Erythroblast (primary cell): ENCODE measurements around the gene TNN.
"Not testable (repeated sequence)": the region's sequence is repeated elsewhere in the genome, so short reads cannot be mapped to it uniquely, and the experiment has no call there.

Source experiments
- DNase-seq, 2 experiments: peaks; one replicate each; lab custom pipeline; 2025; lab: John Stamatoyannopoulos, UW
- GATA1 ChIP-seq: IDR thresholded peaks from 2 replicates; pipeline ENCODE4 v1.6.1; 2011; ENCODE audit warnings: low read depth, mild to moderate bottlenecking, control low read depth, low read length, moderate library complexity
- POLR2A ChIP-seq: IDR thresholded peaks from 2 replicates; pipeline ENCODE4 v1.6.1; 2011; ENCODE audit warnings: mild to moderate bottlenecking, low read length

TNN gene

DNA sequence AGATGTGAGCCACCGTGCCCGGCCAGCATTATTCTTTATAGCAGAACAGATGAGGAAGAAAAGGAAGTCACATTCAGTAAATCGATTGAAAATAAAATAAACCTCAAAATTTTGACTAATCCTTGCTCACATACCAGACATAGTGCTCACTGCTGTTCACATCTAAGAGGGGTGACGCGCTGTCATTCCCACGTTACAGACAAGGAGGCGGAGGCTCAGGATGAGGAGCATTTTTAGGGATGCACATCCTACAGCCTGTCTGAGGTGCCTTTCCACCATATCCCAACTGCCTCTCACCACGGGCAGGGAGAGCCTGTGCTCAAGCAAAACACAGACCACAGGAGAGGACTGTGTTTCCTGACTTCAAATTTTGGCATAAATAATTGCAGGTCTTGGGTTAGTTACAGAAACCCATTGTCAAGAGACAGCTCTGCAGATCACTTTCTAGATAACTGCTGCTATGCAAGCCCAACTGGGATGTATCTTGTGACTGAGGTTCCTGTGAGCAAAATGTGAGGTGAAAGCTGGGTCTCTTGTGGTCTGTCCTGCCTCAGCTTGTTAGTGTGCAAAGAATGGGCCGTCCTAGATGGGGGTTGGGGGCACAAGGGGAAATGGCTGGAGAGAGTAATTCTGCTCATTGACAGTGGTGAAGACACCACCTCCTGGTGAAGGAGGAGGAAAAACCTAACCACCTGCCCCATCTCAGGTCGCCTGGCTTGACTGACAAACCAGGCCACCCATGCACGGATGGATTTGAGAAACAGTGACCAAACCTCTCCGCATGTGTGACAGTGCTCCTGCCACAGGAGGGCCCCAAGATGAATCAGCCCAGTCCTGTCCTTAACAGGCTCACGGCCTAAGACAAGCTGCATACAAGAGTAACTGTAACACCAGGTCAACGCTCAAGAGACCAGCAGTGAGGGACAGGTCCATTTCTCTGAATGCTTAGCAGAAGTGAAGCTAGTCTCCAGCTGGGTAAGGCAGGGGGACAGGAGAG lies 8.2 kb downstream of the TNN start:
- TF ChIP-seq POLR2A (no peak), GATA1 (no peak)
- DNase-seq: no peak

DNA sequence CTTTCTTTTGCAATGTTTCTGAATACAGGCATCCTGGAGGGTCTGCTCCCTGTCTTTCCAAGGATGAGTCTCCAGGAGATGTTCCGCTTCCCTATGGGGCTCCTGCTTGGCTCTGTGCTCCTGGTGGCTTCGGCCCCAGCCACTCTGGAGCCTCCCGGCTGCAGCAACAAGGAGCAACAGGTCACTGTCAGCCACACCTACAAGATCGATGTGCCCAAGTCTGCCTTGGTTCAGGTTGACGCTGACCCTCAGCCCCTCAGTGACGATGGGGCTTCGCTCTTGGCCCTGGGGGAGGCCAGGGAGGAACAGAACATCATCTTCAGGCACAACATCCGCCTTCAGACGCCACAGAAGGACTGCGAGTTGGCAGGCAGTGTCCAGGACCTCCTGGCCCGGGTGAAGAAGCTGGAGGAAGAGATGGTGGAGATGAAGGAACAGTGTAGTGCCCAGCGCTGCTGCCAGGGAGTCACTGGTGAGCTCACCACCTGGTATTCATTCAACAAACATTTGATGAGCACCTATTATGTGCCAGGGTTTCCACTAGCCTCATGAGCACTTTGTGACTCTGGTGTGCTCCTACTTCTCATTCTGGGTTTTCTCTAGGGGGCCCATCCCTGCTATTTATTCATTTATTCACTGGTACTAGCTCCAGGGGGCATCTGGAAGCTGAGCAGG lies 9.9 kb downstream of the TNN start:
- DNase-seq: no peak
- TF ChIP-seq POLR2A: no peak
- no peak for TF ChIP-seq GATA1

DNA sequence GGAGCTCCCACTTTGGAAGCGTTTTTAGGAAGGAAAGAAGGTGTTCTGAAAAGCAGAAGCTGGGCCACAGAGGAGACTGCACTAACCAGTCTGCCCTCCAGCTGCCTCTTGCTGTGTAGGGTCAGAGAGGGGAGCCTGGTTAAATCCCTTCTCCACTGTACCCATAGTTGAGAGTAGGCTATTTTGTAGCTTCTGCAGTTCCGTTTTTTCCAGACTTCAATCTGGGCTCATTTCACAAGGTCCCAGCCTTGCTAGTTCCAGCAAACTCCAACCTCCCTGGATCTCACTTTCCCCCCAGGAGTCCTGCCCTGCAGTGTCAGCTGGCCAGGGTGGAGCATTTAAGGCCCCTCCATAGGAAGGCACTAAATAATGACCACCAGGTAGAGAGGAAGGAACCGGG lies 11.0 kb downstream of the TNN start:
- TF ChIP-seq GATA1: no peak
- no peak for TF ChIP-seq POLR2A
- DNase-seq: no peak

DNA sequence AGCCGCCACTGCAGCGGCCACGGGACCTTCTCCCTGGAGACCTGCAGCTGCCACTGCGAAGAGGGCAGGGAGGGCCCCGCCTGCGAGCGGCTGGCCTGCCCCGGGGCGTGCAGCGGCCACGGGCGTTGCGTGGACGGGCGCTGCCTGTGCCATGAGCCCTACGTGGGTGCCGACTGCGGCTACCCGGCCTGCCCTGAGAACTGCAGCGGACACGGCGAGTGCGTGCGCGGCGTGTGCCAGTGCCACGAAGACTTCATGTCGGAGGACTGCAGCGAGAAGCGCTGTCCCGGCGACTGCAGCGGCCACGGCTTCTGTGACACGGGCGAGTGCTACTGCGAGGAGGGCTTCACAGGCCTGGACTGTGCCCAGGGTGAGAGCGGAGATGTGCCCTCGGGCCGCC lies 11.7 kb downstream of the TNN start:
- TF ChIP-seq POLR2A: no peak
- TF ChIP-seq GATA1: no peak
- DNase-seq: no peak

DNA sequence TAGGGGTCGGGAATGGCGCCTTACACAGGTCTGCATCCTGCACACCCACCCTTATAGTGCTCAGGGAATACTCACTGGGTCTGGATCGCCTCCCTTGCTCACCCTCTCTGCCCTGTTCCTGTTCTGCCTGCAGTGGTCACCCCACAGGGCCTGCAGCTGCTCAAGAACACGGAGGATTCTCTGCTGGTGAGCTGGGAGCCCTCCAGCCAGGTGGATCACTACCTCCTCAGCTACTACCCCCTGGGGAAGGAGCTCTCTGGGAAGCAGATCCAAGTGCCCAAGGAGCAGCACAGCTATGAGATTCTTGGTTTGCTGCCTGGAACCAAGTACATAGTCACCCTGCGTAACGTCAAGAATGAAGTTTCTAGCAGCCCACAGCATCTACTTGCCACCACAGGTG lies 12.4 kb downstream of the TNN start:
- TF ChIP-seq POLR2A: no peak
- no peak for TF ChIP-seq GATA1
- DNase-seq: no peak

DNA sequence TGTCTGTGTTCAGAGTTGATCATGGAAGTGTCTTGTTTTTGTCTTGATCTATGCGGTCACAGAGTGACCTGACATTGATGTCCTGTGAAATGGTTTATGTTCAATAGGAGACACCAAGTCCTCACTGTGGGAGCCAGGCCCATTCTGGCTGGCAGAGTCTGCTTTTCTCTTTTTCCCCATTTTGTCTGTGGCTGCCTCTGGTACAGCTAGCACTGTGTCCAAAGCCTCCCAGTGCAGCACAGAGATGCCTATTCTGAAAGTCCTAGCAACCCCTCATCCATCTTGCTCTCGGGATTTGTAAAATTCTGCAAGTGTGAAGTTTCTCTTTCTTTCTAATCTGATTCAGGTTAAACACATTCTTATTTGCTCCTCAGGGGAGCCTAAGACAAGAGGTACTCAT lies 14.3 kb downstream of the TNN start:
- no peak for DNase-seq
- TF ChIP-seq POLR2A (no peak), GATA1 (no peak)

DNA sequence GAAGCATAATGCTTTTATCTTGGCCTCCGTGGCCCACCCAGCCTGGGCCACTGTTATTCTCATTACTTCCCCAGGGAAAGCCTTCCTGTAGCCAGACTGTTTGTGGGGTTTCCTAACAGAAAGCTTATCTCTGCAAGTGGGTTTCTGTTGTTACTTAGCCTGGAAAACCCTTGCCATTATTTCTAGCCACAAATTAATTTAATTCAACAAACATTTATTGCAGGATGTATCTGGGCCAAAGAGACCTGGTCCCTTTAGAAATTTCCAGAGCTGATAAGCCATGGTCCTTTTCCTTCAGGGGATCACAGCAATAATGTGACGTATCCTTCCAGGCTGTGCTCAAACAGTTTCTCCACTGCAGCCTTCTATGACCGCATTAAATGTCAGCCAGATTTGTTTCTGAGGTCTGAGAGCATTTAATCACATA lies 20.9 kb downstream of the TNN start:
- TF ChIP-seq GATA1 (no peak), POLR2A (no peak)

DNA sequence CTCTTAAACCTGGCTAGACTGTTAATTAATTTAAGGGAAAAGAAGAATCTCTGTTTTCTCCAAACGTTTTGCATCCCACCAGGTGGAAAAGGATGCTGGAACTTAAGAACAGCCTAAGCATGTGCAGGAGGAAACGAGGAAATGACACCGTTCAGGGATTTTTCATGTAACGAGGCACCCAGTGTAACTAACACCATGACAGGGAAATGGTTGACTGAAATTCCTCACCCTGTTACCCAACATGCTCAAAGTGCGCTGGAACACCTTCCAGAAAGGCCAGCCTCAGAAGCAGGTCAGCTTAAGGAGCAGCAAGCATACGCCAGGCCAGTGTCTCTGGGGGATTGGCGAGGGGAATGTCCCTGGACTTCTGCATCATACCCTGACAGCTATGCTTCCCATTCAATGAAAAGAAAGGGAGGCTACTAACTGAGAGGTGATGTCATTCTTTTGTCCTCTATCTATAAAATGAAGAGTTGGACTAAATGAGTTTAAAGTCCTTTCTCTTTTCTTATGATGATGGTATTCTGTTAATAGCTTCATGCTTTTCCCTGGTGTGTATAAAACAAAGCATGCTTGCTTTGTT lies 21.6 kb downstream of the TNN start:
- TF ChIP-seq POLR2A (no peak), GATA1 (no peak)
- DNase-seq: no peak

More for the DNA sequence above, 20.9 kb downstream of the TNN start:
- DNase-seq: no peak

DNA sequence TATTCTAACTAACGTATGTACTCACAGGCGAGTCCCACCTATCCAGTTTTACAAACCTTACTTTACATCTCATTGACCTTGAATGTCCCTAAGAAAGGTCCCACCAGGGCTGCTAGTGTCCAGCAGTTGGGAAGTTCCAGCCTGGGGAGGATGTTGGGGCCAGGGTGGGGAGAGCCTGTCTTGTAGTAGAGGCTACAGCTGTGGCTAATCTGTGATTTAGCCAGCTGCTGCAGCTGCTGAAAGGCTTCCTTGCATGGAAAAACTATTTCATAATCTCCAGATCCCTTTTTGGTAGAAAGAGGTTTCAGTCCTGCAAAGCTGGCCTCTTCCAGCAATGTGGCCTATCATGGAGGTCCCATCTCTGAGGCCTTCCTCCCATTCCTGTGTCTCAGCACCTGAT lies 23.1 kb downstream of the TNN start:
- DNase-seq: no peak
- TF ChIP-seq POLR2A (no peak), GATA1 (no peak)

DNA sequence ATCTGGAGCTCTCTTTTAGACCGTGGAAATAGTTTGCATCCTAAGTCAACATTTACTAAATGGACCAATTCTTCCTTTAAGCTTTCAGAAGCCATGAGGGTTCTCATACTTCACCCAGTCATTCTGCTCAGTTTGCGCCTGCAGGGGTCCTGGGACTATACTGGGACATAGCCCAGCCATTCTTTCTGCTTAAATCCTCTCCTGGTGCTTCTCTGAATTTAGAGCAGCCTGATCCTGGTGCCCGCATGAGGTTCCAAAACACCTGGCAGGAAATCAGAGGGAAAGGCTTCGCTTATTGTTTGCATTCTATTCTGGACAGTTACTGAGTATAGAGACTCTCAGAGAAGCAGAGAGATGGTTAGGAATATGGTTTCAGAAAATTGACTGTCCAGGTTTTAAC lies 27.0 kb downstream of the TNN start:
- TF ChIP-seq GATA1 (no peak), POLR2A (no peak)
- DNase-seq: no peak

DNA sequence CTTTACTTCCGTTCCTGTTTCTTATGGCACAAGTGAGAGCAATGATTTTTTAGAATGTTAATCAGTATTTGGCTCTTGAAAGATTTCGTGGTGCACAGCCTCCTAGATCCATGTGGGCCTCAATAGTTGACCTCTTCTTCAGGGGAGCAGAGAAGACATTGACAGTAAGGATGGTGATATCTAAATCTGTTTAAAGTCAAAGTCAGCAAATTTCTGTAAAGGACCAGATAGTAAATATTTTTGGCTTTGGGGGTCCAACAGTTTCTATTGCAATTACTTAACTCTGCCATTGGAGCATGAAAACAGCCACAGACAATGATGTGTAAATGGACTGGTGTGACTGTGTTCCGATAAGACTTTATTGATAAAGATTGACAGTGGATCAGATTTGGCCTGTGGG lies 27.4 kb downstream of the TNN start:
- TF ChIP-seq POLR2A: no peak
- DNase-seq: no peak

DNA sequence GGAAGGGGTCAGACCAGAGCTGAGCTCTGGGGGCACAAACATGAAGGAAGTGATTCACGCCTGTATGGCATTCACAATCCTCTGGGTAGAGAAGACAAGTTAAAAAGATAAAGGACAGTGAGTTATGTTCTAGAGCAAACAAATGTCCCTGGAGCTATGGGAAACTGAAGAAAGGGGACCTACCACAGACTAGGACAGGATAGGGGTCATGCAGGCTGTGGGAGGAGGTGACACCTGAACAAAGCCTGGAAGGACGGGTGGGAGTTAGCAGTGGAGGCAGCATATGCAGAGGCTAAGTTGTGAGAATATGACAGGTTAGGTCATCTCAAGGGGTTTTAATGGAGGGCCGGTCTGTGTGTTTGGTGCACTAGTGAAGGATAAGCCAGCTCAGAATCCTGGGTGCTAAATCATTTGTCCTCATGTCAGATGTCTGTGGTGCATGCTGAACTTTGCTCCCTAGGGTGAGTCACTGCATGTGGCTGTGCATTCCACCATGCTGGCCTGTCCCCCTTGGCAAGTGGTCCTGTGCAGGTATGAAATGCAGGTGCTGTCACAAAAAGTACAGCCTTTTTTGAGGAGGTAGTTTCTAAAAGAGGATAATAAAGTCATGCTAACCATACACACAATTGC lies 28.5 kb downstream of the TNN start:
- no peak for DNase-seq
- TF ChIP-seq POLR2A (no peak), GATA1 (no peak)

DNA sequence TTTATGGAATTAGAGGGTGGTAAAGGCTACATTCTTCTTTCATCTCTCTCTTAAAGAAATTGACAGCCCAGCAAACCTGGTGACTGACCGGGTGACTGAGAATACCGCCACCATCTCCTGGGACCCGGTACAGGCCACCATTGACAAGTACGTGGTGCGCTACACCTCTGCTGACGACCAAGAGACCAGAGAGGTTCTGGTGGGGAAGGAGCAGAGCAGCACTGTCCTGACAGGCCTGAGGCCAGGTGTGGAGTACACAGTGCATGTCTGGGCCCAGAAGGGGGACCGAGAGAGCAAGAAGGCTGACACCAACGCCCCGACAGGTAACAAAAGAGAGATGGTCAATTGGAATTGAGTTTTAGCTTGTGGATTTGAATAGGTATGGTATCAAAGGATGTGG lies 29.7 kb downstream of the TNN start:
- no peak for DNase-seq
- TF ChIP-seq POLR2A (no peak), GATA1 (no peak)

DNA sequence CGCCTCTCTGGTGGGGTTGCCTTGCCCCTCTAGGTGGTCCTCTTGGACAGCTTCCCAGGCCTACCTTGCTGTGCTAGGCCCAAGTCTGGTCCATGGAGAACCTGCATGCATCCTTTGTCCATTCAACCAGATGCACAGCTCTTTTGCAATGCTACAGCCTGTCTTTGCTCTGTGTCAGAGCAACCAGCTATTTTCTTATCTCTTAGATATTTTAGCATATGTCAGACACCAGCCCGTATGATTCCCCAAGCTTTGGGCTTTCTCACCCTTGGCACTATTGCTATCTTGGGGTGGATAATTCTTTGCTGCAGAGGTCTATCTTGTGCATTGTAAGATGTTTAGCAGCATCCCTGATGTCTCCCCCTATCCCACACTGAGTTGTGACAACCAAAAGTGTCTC lies 32.3 kb downstream of the TNN start:
- TF ChIP-seq GATA1: no peak
- no peak for TF ChIP-seq POLR2A
- DNase-seq: no peak

DNA sequence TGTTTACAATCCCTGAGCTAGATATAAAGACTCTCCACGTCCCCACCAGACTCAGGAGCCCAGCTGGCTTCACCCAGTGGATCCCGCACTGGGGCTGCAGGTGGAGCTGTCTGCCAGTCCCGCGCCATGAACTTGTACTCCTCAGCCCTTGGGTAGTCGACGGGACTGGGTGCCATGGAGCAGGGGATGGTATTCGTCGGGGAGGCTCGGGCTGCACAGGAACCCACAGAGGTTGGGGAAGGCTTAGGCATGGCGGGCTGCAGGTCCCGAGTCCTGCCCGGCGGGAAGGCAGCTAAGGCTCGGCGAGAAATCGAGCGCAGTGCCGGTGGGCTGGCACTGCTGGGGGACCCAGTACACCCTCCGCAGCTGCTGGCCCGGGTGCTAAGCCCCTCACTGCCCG lies 34.5 kb downstream of the TNN start:
- DNase-seq: not testable (repeated sequence)

DNA sequence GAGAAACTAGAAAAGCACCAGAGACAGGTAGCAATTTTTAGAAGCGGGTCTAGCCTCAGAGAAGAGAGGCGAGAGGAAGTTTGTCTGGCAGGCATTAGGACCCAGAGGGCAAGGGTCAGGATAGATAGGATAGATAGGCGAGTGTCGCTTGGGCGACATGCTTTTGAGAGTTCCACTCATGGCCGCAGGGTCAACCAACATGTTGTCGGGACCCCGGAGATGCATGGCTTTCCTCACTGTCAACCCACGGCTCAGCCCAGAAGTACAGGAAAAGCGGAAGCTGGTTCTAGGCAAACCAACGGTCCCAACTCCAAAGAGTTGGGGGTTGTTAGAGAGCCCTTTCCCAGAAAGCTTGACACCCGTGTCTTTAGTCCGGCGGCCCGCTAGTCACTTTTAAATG lies 38.9 kb downstream of the TNN start:
- not testable (repeated sequence) for DNase-seq

DNA sequence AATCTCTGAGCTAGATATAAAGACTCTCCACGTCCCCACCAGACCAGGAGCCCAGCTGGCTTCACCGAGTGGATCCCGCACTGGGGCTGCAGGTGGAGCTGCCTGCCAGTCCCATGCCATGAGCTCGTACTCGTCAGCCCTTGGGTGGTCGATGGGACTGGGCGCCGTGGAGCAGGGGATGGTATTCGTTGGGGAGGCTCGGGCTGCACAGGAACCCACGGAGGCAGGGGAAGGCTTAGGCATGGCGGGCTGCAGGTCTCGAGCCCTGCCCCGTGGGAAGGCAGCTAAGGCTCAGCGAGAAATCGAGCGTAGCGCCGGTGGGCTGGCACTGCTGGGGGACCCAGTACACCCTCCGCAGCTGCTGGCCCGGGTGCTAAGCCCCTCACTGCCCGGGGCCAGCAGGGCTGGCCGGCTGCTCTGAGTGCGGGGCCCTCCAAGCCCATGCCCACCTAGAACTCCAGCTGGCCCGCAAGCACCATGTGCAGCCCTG lies 40.7 kb downstream of the TNN start:
- DNase-seq: not testable (repeated sequence)
